Activated CD8-positive, alpha-beta memory T cell treated with anti-CD3 and anti-CD28 coated beads, Interleukin-2, amount 10 ng/mL, durations not matched to agents 7 days and 5 days (primary cell): ENCODE results near the gene SLC7A6. TPM values are rescaled to one million over a fixed set of nuclear protein-coding genes. Genes with fewer than 3 reads are reported as not detected.

ENCODE experiments used
- ATAC-seq: fragments of 150-1000 bp; cut with Tn5 transposase; one replicate; pipeline ENCODE4 v1.10.0; 2021; ENCODE audit warnings: moderate library complexity
- CTCF ChIA-PET: fragments of 350-600 bp; sonication (Branson Sonifier 250); formaldehyde crosslinking; loops from one replicate; lab custom pipeline; 2021; ENCODE audit warnings: antibody characterized with exemption; lab: Charles Lee
- DNase-seq: peaks from one replicate; pipeline ENCODE4 v3.0.0-alpha.2; 2020
- H3K27ac Mint-ChIP-seq: one replicate; pipeline ENCODE4 v1.8.0; 2021; ENCODE audit warnings: mild to moderate bottlenecking, mixed read lengths
- H3K27me3 Mint-ChIP-seq: one replicate; pipeline ENCODE4 v1.8.0; 2021; ENCODE audit warnings: mixed read lengths
- H3K36me3 Mint-ChIP-seq: one replicate; pipeline ENCODE4 v1.8.0; 2021; ENCODE audit warnings: mild to moderate bottlenecking, mixed read lengths
- H3K4me1 Mint-ChIP-seq: one replicate; pipeline ENCODE4 v1.8.0; 2021; ENCODE audit warnings: mixed read lengths
- H3K4me3 Mint-ChIP-seq: one replicate; pipeline ENCODE4 v1.8.0; 2021; ENCODE audit warnings: mild to moderate bottlenecking, moderate library complexity, mixed read lengths
- H3K9me3 Mint-ChIP-seq: one replicate; pipeline ENCODE4 v1.8.0; 2022; ENCODE audit warnings: low read depth, mixed read lengths
- total RNA-seq, 2 experiments: library from RNA; stranded (reverse); gene quantifications; one replicate each; pipeline ENCODE4 v1.2.3, GENCODE V29; 2021

The SLC7A6 gene
- total RNA-seq, 2 experiments from 2014 or later: 73.3 to 99.5 TPM

DNA sequence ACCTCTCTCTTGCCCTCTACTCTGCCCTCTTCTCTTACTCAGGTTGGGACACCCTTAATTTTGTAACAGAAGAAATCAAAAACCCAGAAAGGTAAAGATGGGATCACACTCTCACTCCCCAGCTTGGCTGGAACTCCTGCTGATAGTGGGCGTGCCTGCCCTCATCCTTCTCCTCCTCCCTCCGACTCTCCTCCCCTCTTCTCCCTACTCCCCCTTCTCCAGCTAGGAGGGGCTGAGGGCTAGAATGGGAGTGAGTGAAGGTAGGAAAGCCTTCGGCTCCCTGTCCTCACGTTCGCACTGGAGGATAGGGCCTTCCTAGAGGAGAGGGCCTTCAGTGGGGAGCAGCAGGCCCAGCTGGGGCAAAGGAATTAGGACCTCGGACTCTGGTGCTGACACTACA, 26.1 kb downstream of the SLC7A6 start:
- H3K4me3 Mint-ChIP-seq: no peak overlapping the region
- peaks cover 61% of the 10 kb centered on the region for H3K4me1 Mint-ChIP-seq
- H3K36me3 Mint-ChIP-seq: peaks cover 54% of the 10 kb centered on the region
- peak overlapping the region; percentile 84 for H3K27ac Mint-ChIP-seq
- DNase-seq (no peak), ATAC-seq (no peak)
- no peaks in the 10 kb centered on the region for H3K9me3 Mint-ChIP-seq
- H3K27me3 Mint-ChIP-seq: no peaks in the 10 kb centered on the region
- CTCF ChIA-PET: interaction anchor here (1.2 to 10.9 kb wide), 7 partner anchors 10 to 37 kb away, joined by 3 to 200 read pairs (median 7); partner anchors contain the start of genes PRMT7, SLC7A6 and SLC7A6OS

DNA sequence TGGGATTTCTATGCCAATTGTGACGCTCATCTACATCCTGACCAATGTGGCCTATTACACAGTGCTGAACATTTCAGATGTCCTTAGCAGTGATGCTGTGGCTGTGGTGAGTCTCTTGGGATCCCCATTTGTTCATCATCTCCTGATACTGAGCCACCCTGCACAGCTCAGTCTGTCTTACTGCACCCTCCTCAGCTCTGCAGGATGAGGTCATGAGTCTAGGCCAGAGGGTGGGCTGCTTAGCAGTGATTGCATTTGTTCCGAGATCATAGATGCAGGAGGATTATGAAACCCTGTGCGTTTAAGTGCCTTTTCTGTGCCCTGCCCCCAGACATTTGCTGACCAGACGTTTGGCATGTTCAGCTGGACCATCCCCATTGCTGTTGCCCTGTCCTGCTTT, 26.9 kb downstream of the SLC7A6 start:
- H3K27me3 Mint-ChIP-seq: no peaks in the 10 kb centered on the region
- H3K4me1 Mint-ChIP-seq: peaks cover 55% of the 10 kb centered on the region
- no peak for ATAC-seq
- H3K36me3 Mint-ChIP-seq: peaks cover 54% of the 10 kb centered on the region
- peak overlapping the region; percentile 73 for H3K27ac Mint-ChIP-seq
- no peak overlapping the region for H3K4me3 Mint-ChIP-seq
- CTCF ChIA-PET: interaction anchor here (1.8 to 10.9 kb wide), 4 partner anchors 17 to 36 kb away, joined by 5 to 200 read pairs (median 8); partner anchors contain the start of genes PRMT7, SLC7A6 and SLC7A6OS
- DNase-seq: no peak
- no peaks in the 10 kb centered on the region for H3K9me3 Mint-ChIP-seq

DNA sequence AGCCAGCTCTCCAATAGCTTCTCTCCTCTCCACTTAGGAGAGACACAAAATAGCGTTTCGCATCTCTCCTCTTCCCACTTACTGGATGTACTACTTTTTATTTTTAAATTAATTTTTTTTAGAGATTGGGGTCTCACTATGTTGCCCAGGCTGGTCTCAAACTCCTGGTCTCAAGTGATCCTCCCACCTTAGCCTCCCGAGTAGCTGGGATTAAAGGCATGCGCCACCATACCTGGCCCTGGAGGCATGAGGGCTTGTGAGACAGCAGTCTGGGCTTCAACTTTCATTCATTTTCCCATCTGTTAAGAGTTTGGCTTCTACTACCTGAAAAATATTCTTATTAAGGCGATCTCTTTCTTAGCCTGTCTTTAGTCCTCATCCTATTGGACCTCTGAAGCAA, 28.1 kb downstream of the SLC7A6 start:
- Mint-ChIP-seq H3K4me3 (no peak overlapping the region), H3K27me3 (no peaks in the 10 kb centered on the region), H3K4me1 (peaks cover 45% of the 10 kb centered on the region), H3K36me3 (peaks cover 47% of the 10 kb centered on the region), H3K27ac (peak overlapping the region; percentile 71), H3K9me3 (no peaks in the 10 kb centered on the region)
- ATAC-seq (no peak), DNase-seq (no peak)
- CTCF ChIA-PET: interaction anchor here (0.7 to 10.9 kb wide), 3 partner anchors 18 to 35 kb away, joined by 3 to 200 read pairs (median 7); partner anchors contain the start of genes PRMT7, SLC7A6 and SLC7A6OS

DNA sequence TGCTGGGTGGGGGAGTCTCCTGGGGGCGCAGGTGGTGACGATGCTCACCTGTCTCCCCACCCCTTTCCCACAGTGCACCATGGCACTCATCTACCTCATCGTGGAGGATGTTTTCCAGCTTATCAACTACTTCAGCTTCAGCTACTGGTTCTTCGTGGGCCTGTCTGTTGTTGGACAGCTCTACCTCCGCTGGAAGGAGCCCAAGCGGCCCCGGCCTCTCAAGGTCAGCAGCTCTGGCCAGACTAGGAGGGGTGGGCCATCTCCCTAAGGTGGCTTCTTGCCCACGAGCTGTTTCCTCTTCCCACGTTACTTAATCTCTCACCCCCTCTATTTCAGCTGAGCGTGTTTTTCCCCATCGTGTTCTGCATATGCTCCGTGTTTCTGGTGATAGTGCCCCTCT, 32.0 kb downstream of the SLC7A6 start:
- H3K4me3 Mint-ChIP-seq: no peak overlapping the region
- peaks cover 56% of the 10 kb centered on the region for H3K36me3 Mint-ChIP-seq
- ATAC-seq (no peak), DNase-seq (no peak)
- H3K4me1 Mint-ChIP-seq: peaks cover 12% of the 10 kb centered on the region
- CTCF ChIA-PET: interaction anchor here (4.2 kb wide), 1 partner anchor 34 kb away, joined by 44 read pairs; the partner anchor contains the start of gene SLC7A6
- H3K27me3 Mint-ChIP-seq: no peaks in the 10 kb centered on the region
- no peaks in the 10 kb centered on the region for H3K9me3 Mint-ChIP-seq
- no peak overlapping the region for H3K27ac Mint-ChIP-seq

DNA sequence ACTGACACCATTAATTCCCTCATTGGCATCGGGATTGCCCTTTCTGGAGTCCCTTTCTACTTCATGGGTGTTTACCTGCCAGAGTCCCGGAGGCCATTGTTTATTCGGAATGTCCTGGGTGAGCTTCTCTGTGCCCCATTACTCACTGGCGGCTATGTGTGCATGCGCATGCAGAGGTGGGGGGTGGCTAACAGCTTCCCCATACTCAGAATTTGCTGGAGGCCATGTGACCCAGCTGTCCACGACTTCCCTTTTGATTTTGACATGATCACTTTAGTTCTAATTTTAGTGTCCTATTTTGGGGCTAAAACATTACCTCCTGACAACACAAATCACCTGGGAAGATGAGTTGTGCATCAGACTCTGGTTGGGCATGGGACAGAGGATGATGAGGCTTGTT, 32.4 kb downstream of the SLC7A6 start:
- H3K27ac Mint-ChIP-seq: no peak overlapping the region

DNA sequence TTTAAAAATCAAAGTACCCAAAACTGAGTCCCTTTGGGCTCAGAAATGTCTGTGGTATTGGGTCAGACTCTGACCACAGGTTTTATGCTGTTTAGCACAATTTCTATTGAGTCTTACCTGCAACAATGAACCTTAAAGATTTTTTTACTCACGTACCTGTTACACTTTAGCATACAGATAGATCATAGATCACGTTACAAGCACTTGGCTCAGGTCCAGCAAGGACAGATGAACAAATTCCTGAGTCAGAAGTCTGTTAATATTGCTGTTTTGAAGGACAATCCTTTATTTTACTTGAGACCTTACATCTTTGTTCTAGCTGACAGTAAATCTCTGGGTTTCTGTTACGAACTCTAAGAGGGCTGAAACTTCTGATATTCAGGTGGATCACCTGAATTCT, 33.6 kb downstream of the SLC7A6 start:
- Mint-ChIP-seq H3K9me3 (no peaks in the 10 kb centered on the region), H3K4me3 (no peak overlapping the region), H3K27me3 (no peaks in the 10 kb centered on the region), H3K4me1 (peaks cover 2% of the 10 kb centered on the region), H3K36me3 (peaks cover 55% of the 10 kb centered on the region), H3K27ac (peak overlapping the region; percentile 20)
- no peak for DNase-seq
- ATAC-seq: no peak
- CTCF ChIA-PET: interaction anchor here (4.2 kb wide), 1 partner anchor 36 kb away, joined by 44 read pairs; the partner anchor contains the start of gene SLC7A6

More for the DNA sequence above, 32.4 kb downstream of the SLC7A6 start:
- CTCF ChIA-PET: interaction anchor here (4.2 kb wide), 1 partner anchor 35 kb away, joined by 44 read pairs; the partner anchor contains the start of gene SLC7A6
- Mint-ChIP-seq H3K4me3 (no peak overlapping the region), H3K27me3 (no peaks in the 10 kb centered on the region), H3K4me1 (peaks cover 8% of the 10 kb centered on the region), H3K36me3 (peaks cover 55% of the 10 kb centered on the region), H3K9me3 (no peaks in the 10 kb centered on the region)
- ATAC-seq (no peak), DNase-seq (no peak)

DNA sequence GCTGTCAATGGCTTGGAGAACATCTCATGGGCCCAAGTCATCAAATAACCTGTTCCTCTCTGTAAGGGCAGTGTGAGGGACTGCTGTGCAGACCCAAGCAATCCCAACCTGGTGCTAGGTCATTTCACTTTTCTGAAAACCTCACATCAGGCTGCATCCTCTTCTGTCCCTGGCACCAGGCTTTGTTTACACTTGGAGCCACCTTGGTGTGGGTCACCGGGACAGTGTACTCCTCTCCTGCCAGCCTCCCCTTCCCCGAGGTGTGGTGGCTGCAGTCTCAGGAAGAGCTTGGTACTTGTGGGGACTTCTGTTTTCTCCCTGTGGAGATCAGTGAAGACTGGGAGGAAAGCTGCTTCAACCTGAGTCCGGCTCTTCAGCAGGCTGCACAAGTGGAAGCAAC, 34.0 kb downstream of the SLC7A6 start:
- CTCF ChIA-PET: interaction anchor here (2.6 to 3.3 kb wide), 2 partner anchors 12 to 36 kb away, joined by 11 to 25 read pairs; partner anchors contain the start of genes PRMT7, SLC7A6 and SLC7A6OS
- no peak for DNase-seq
- no peaks in the 10 kb centered on the region for H3K27me3 Mint-ChIP-seq
- H3K4me3 Mint-ChIP-seq: no peak overlapping the region
- H3K9me3 Mint-ChIP-seq: no peaks in the 10 kb centered on the region
- ATAC-seq: no peak
- peaks cover 56% of the 10 kb centered on the region for H3K36me3 Mint-ChIP-seq
- peak overlapping the region; percentile 20 for H3K27ac Mint-ChIP-seq
- H3K4me1 Mint-ChIP-seq: peaks cover 2% of the 10 kb centered on the region

DNA sequence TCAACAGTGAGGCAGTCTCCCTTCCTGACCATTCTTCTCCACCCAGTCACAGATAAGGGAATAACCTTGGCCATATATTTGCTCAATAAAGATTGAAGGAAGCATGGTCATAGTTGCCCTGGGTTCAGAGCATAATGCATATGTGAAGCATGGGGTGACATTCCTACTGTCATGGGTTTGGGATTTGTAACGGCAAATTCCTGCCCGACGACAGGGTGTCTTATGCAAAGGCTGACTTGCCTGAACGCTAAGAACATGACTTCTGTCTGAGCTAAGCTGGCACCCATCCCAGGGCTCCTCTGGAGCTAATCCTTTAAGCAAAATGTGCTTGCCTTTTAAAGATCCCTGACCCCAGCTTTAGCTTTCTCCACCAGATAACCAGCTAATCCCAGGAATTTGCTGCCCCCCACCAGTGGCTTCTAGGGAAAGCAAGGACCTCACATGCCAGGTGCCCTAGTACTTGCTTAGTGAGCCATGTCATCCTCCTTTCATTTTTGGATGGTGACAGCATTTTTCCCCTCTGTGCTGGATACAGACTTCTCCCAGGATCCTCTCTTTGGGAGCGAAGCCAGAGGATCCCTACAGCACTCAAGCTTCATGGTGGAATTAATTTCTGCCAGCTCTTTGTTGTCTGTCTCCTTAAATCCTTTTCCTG, 34.7 kb downstream of the SLC7A6 start:
- Mint-ChIP-seq H3K9me3 (no peaks in the 10 kb centered on the region), H3K4me3 (no peak overlapping the region), H3K4me1 (peaks cover 2% of the 10 kb centered on the region), H3K27me3 (no peaks in the 10 kb centered on the region), H3K36me3 (peaks cover 59% of the 10 kb centered on the region), H3K27ac (peak overlapping the region; percentile 25)
- ATAC-seq (no peak), DNase-seq (no peak)
- CTCF ChIA-PET: interaction anchor here (2.4 to 3.3 kb wide), 3 partner anchors 11 to 36 kb away, joined by 11 to 25 read pairs (median 12); partner anchors contain the start of genes PRMT7, SLC7A6 and SLC7A6OS

DNA sequence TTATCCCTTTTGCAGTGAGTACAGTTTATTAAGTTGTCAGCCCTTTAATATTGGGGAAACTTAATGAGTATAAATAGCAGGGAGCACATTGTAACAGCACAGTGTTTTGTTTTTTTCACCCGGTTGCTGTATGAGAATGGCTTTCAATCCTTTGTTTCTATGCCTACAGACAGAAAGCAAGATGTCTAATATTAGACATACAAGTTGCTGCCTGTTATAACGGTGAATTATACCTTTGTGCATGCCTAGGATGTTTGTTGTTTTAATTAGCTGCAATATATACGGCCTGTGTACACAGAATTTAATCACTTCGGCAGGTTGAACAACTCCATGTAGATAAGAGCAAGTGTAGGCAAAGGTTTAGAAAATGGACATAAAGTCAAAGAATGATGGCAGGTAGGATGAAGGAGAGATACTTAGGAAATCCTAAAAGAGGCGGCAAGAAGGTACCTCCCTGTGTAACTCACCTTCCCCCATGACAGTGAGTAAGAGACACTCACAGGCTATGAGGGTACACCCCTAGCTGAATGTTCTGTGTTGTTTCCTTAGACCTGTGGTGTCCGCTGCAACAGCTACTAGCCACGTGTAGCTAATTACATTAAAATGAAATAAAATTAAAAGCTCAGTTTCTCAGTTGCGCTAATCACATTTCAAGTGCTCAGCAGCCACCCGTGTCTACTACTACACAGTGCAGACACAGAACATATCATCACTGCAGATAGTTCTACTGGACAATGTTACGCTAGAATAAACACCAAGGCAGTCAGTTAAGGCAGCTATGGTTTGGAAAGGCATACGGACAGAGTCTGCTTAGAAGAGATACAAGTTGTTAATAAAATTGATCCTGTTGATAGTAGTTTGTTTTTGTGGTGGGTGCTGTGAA, 35.5 kb downstream of the SLC7A6 start:
- no peaks in the 10 kb centered on the region for H3K27me3 Mint-ChIP-seq
- ATAC-seq: no peak
- peaks cover 2% of the 10 kb centered on the region for H3K4me1 Mint-ChIP-seq
- no peak overlapping the region for H3K4me3 Mint-ChIP-seq
- no peak overlapping the region for H3K27ac Mint-ChIP-seq
- H3K9me3 Mint-ChIP-seq: no peaks in the 10 kb centered on the region
- DNase-seq: no peak
- peaks cover 59% of the 10 kb centered on the region for H3K36me3 Mint-ChIP-seq
- CTCF ChIA-PET: interaction anchor here (0.6 to 3.3 kb wide), 6 partner anchors 10 to 37 kb away, joined by 3 to 25 read pairs (median 7); partner anchors contain the start of genes PRMT7, SLC7A6 and SLC7A6OS

DNA sequence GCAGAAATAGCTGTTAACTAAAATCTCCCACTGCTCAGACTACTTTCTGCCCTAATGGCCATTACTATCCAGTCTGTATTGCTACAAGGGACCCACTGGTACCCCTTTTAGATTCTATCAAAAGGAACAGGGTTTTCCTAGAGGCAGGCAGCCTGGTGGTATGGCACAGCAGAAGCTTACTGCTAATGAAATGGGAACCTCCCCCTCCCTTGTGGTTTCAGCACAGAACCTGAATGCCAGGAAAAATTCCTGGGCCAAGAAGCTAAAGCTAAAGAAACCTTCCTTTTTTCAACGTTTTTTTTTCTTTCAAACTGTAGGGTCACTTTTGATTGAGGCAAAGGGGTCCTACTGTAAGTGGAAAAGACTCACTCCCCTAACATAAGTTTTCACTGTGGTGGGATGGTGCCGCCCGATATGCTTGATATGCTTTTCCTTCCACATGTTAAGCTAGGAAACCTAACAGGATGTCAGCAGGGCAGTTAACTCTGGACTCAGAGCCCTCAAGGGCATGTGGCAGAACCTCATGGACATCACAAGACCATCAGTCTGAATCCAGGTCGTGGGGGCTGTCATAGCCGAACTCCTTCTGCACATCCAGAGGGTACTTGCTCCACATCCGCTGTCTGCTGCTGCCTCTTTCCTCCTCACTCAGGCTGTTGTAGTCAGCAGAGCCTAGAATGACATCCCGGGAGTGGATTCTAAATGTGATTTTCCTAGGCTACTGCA, 36.6 kb downstream of the SLC7A6 start:
- Mint-ChIP-seq H3K27me3 (no peaks in the 10 kb centered on the region), H3K36me3 (peaks cover 64% of the 10 kb centered on the region), H3K27ac (peak overlapping the region; percentile 16), H3K4me3 (no peak overlapping the region), H3K4me1 (peaks cover 10% of the 10 kb centered on the region), H3K9me3 (no peaks in the 10 kb centered on the region)
- DNase-seq (no peak), ATAC-seq (no peak)
- CTCF ChIA-PET: interaction anchor here (0.6 to 3.3 kb wide), 6 partner anchors 9 to 38 kb away, joined by 3 to 25 read pairs (median 8); partner anchors contain the start of genes PRMT7, SLC7A6 and SLC7A6OS

DNA sequence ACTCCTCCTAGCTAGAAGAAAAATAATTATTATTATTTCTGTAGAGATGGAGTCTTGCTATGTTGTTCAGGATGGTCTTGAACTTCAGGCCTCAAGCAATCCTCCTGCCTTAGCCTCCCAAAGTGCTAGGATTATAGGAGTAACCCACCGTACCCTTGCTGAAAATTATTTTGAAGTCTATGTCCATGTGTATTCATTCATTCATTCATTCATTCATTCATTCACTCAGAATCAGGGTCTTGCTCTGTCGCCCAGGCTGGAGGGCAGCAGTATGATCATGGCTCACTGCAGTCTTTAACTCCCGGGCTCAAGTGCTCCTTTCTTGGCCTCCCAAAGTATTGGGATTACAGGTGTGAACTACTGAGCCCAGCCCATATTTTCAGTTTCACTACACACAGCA, 42.3 kb downstream of the SLC7A6 start:
- H3K36me3 Mint-ChIP-seq: peaks cover 48% of the 10 kb centered on the region
- CTCF ChIA-PET: interaction anchor here (3.2 kb wide), 1 partner anchor 44 kb away, joined by 28 read pairs; the partner anchor contains the start of gene SLC7A6

DNA sequence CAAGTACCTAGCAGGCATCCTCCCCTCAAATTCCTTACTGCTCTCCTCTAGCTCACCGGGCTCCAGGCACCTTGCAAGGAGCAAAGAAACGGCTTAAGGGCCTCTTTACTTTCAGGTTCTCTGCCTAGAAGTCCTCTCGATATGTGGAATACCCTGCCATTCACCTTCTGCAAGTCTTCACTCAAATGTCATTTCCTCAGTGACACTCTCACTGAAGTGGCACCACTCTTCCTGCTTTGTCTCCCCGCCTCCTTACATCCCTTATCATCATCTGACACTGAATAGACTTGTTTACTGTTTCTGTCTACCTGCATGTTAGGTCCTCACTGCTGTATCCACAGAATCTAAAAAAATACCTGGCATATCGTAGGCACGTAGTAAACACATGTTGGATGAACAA, 45.5 kb downstream of the SLC7A6 start:
- CTCF ChIA-PET: interaction anchor here (0.5 to 3.2 kb wide), 4 partner anchors 10 to 495 kb away, joined by 3 to 28 read pairs (median 7); partner anchors contain the start of gene SLC7A6
- H3K27ac Mint-ChIP-seq: peak overlapping the region; percentile 85
- DNase-seq (no peak), ATAC-seq (no peak)
- peaks cover 52% of the 10 kb centered on the region for H3K4me1 Mint-ChIP-seq
- no peaks in the 10 kb centered on the region for H3K27me3 Mint-ChIP-seq
- peak overlapping the region; percentile 85 for H3K4me3 Mint-ChIP-seq
- H3K36me3 Mint-ChIP-seq: peaks cover 33% of the 10 kb centered on the region
- no peaks in the 10 kb centered on the region for H3K9me3 Mint-ChIP-seq

More for the DNA sequence above, 42.3 kb downstream of the SLC7A6 start:
- peaks cover 31% of the 10 kb centered on the region for H3K4me1 Mint-ChIP-seq
- DNase-seq: no peak
- no peak for ATAC-seq
- H3K4me3 Mint-ChIP-seq: no peak overlapping the region
- no peaks in the 10 kb centered on the region for H3K9me3 Mint-ChIP-seq
- H3K27me3 Mint-ChIP-seq: no peaks in the 10 kb centered on the region
- no peak overlapping the region for H3K27ac Mint-ChIP-seq
